Tibial artery (tissue), 4 donors: ENCODE measurements around the gene CASTOR1.

Experiments
- DNase-seq, 2 donors: peaks; one replicate each; pipeline ENCODE4 v3.0.0-alpha.2; 2019
- H3K27ac ChIP-seq, 2 donors: fragments of 200-600 bp; sonication (generic) in 1 of 2; 1 replicate in 1 of 2; 2 replicates in 1 of 2; pipeline ENCODE4 v1.5.1; 2018 to 2019; ENCODE audit warnings: mild to moderate bottlenecking in 1 of 2
- H3K27me3 ChIP-seq, 2 donors: fragments of 200-600 bp; sonication (generic) in 1 of 2; one replicate each; pipeline versions ENCODE4 v1.5.1 to v1.6.0; 2016 to 2019
- H3K36me3 ChIP-seq, 3 donors: fragments of 200-600 bp; sonication (generic) in 2 of 3; one replicate each; pipeline ENCODE4 v1.5.1; 2016 to 2019; ENCODE audit warnings: mild to moderate bottlenecking in 2 of 3
- H3K4me1 ChIP-seq, 4 donors: fragments of 200-600 bp; sonication (generic) in 2 of 4; 1 replicate in 3 of 4; 2 replicates in 1 of 4; pipeline ENCODE4 v1.5.1; 2016 to 2019
- H3K4me3 ChIP-seq, 2 donors: fragments of 200-600 bp; sonication (generic) in 1 of 2; 1 replicate in 1 of 2; 2 replicates in 1 of 2; pipeline ENCODE4 v1.5.1; 2018 to 2019; ENCODE audit warnings: mild to moderate bottlenecking in 2 of 2
- H3K9me3 ChIP-seq, 3 donors: fragments of 200-600 bp; sonication (generic) in 1 of 3; one replicate each; pipeline ENCODE4 v1.5.1; 2016 to 2019
- intact Hi-C: fragments of 100-400 bp; cut with DNase I; formaldehyde crosslinking; loops from one replicate; pipeline ENCODE4 v1.15.0; 2023; ENCODE audit warnings: low total_unique reads
- TF ChIP-seq, protein P1 (sequence below), 2 experiments: fragments of 200-600 bp in 1 of 2; fragments of 450-650 bp in 1 of 2; IDR thresholded peaks; one replicate each; pipeline ENCODE4 v1.5.1; 2017 to 2019; ENCODE audit warnings: antibody characterized with exemption in 2 of 2, mild to moderate bottlenecking in 1 of 2, moderate library complexity in 1 of 2

The CASTOR1 gene

DNA sequence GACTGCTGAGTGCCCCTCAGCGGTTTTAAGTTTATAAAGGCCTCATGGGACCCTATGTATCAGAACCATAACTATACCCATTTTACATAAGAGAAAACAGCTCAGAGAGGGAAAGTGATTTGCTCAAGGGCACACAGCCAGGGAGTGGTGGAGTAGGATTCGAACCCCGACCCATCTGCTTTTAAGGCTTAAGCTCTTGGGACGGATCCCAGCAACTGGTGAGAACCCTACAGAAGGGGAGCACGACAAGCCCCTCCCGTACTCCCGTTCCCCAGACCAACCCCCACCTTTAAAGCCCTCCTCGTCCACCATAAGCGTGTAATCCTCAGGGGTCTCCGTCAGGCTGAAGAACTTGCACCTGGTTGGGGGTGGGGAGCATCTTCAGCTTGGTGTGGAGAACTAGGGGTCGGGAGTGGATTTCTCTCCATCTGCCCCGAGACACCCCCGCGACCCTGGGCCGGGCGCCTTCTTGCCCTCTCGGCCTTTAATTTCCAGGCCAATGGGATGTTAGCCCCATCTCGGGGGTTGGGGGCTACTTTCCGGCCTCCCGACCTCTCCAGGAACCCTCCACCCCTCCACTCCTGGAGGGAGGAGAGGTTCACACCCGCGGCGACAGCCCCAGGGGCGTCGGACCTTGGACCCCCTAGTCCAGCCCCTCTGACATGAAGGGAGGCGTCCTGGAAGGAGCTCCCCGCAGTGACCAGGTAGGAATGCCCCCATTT lies 725 bp downstream of the CASTOR1 start:
- Histone ChIP-seq H3K27ac (peak overlapping the region; percentile 89 to 99), H3K27me3 (no peaks in the 10 kb centered on the region), H3K4me3 (peak overlapping the region; percentile 76 to 99), H3K4me1 (peaks cover 17 to 52% (median 31%) of the 10 kb centered on the region in 4 donors), H3K36me3 (peaks cover 24 to 55% (median 53%) of the 10 kb centered on the region in 3 donors), H3K9me3 (no peaks in the 10 kb centered on the region)
- DNase-seq, result no peak
- TF ChIP-seq, protein P1, sequence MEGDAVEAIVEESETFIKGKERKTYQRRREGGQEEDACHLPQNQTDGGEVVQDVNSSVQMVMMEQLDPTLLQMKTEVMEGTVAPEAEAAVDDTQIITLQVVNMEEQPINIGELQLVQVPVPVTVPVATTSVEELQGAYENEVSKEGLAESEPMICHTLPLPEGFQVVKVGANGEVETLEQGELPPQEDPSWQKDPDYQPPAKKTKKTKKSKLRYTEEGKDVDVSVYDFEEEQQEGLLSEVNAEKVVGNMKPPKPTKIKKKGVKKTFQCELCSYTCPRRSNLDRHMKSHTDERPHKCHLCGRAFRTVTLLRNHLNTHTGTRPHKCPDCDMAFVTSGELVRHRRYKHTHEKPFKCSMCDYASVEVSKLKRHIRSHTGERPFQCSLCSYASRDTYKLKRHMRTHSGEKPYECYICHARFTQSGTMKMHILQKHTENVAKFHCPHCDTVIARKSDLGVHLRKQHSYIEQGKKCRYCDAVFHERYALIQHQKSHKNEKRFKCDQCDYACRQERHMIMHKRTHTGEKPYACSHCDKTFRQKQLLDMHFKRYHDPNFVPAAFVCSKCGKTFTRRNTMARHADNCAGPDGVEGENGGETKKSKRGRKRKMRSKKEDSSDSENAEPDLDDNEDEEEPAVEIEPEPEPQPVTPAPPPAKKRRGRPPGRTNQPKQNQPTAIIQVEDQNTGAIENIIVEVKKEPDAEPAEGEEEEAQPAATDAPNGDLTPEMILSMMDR (IDR thresholded peaks at IDR 0.05), result no peak
- intact Hi-C loops, result loop anchor here (2.0 kb wide), 2 partner anchors 38 to 68 kb away; partner anchors contain the start of genes CCDC157, SF3A1 and TBC1D10A

GRCh38 chr22:30287648-30288418 lies 1.5 kb downstream of the CASTOR1 start:
- Histone ChIP-seq H3K9me3 (no peaks in the 10 kb centered on the region), H3K4me3 (peak overlapping the region; percentile 76 to 99), H3K36me3 (peaks cover 18 to 55% (median 48%) of the 10 kb centered on the region in 3 donors), H3K4me1 (peaks cover 17 to 52% (median 31%) of the 10 kb centered on the region in 4 donors), H3K27me3 (no peaks in the 10 kb centered on the region), H3K27ac (peak overlapping the region; percentile 89 to 99)
- intact Hi-C loops, result loop anchor here (1.0 to 2.0 kb wide), 3 partner anchors 39 to 99 kb away; partner anchors contain the start of genes CCDC157, RNF215, SF3A1 and TBC1D10A
- peak; percentile 89 to 96 for DNase-seq
- TF ChIP-seq, protein P1 (IDR thresholded peaks at IDR 0.05), result peak; percentile 82 to 85

DNA sequence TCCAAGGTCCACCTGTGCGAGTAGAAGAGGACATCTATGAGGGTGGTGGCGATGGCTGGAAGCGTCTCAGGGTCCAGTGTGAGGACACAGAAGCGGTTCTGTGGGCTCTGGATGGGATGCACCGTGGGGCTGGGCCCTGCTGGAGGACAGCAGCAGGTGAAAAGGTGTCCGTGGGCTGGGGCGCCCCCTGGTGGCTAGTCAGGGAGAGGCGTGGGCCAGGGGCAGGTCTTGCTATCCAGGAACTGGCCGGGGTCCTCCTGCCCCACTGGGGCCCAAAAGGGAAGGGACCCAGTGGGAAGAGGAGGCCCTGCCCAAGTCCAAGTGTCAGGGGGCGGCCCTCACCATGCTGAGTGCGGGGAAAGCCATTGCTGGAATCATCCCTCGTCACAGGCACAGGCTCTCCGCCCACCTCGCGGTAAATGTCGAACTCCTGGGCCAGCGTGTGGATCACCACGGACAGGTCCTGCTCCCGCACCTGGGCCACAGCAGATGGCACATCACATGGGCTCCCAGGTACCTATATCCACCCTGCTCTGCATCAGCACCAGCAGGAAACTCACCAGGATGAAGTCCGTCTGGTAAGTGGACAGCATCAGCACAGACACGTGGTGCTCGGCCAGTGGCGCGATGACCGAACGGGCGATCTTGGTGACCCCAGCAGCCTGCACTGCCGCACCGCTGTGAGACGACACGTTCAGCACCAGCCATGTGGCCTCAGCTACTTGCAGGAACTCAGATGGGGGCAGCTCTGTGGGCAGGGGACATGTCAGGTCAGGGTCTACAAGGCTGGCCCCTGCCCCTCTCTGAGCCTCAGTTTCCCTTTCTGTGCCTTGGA lies 2.3 kb downstream of the CASTOR1 start:
- peak in 1 of 2 donors; percentile 66 for DNase-seq
- intact Hi-C loops, result loop anchor here (1.0 kb wide), 1 partner anchor 100 kb away; the partner anchor contains the start of gene RNF215
- peaks cover 17 to 47% (median 31%) of the 10 kb centered on the region in 4 donors for H3K4me1 ChIP-seq

GRCh38 chr22:30286331-30286730 lies 3.0 kb downstream of the CASTOR1 start:
- TF ChIP-seq, protein P1 (IDR thresholded peaks at IDR 0.05), result no peak
- Histone ChIP-seq H3K4me1 (peaks cover 15 to 40% (median 28%) of the 10 kb centered on the region in 4 donors), H3K27ac (no peak overlapping the region), H3K9me3 (no peaks in the 10 kb centered on the region), H3K4me3 (no peak overlapping the region), H3K36me3 (peaks cover 18 to 47% (median 34%) of the 10 kb centered on the region in 3 donors), H3K27me3 (no peaks in the 10 kb centered on the region)
- intact Hi-C loops, result no loop called here
- no peak for DNase-seq

More for the DNA sequence above, 2.3 kb downstream of the CASTOR1 start:
- no peak overlapping the region for H3K4me3 ChIP-seq
- H3K9me3 ChIP-seq, result no peaks in the 10 kb centered on the region
- H3K36me3 ChIP-seq, result peaks cover 18 to 53% (median 40%) of the 10 kb centered on the region in 3 donors
- H3K27me3 ChIP-seq, result no peaks in the 10 kb centered on the region
- TF ChIP-seq, protein P1 (IDR thresholded peaks at IDR 0.05), result peak; percentile 74 to 76
- H3K27ac ChIP-seq, result peak overlapping the region in 1 of 2 donors; percentile 99

GRCh38 chr22:30285846-30286200 lies 3.5 kb downstream of the CASTOR1 start:
- TF ChIP-seq, protein P1 (IDR thresholded peaks at IDR 0.05), result no peak
- Histone ChIP-seq H3K4me3 (no peak overlapping the region), H3K27me3 (no peaks in the 10 kb centered on the region), H3K9me3 (no peaks in the 10 kb centered on the region), H3K27ac (no peak overlapping the region), H3K36me3 (peaks cover 18 to 47% (median 34%) of the 10 kb centered on the region in 3 donors), H3K4me1 (peaks cover 10 to 35% (median 23%) of the 10 kb centered on the region in 4 donors)
- intact Hi-C loops, result no loop called here
- no peak for DNase-seq
